Peyer's patch (tissue), 4 donors: ENCODE results near the gene SEMA4D.

ENCODE experiments used
- CTCF ChIP-seq, 6 experiments: fragments of 450-650 bp in 4 of 6; fragments of 200-600 bp in 2 of 6; sonication (generic) in 1 of 6; IDR thresholded peaks; one replicate each; pipeline ENCODE4 v1.5.1; 2017 to 2019; ENCODE audit warnings: antibody characterized with exemption in 6 of 6, mild to moderate bottlenecking in 3 of 6, moderate library complexity in 1 of 6
- POLR2A ChIP-seq, 2 donors: fragments of 450-650 bp; IDR thresholded peaks; one replicate each; pipeline ENCODE4 v1.5.1; 2017; ENCODE audit warnings: antibody characterized with exemption in 2 of 2, mild to moderate bottlenecking in 2 of 2, moderate library complexity in 2 of 2

- TF ChIP-seq CTCF (IDR thresholded peaks at IDR 0.05) = no peak
- TF ChIP-seq POLR2A (IDR thresholded peaks at IDR 0.05) = no peak
Observed at GRCh38 chr9:89413963-89414638, 83.8 kb downstream of the SEMA4D start.
